Erythroblast (primary cell): ENCODE results near the gene TMEM200A.

Experiments used
- GATA1 ChIP-seq: IDR thresholded peaks from 2 replicates; pipeline ENCODE4 v1.6.1; 2011; ENCODE audit warnings: low read depth, mild to moderate bottlenecking, control low read depth, low read length, moderate library complexity
- POLR2A ChIP-seq: IDR thresholded peaks from 2 replicates; pipeline ENCODE4 v1.6.1; 2011; ENCODE audit warnings: mild to moderate bottlenecking, low read length

GRCh38 chr6:130359736-130360135 lies 6.1 kb upstream of the TMEM200A start:
- TF ChIP-seq POLR2A, result no peak
- no peak for TF ChIP-seq GATA1
